Uterus (tissue), 4 donors: ENCODE data around the gene TUG1. TPM values are rescaled to one million over a fixed set of nuclear protein-coding genes. Genes with fewer than 3 reads are reported as not detected.

Source experiments
- DNase-seq, 2 donors: peaks; one replicate each; pipeline ENCODE4 v3.0.0-alpha.2; 2019 to 2020
- H3K27ac ChIP-seq, 2 donors: fragments of 200-600 bp; sonication (generic); 1 replicate in 1 of 2; 2 replicates in 1 of 2; pipeline ENCODE4 v1.5.1; 2016 to 2018
- H3K27me3 ChIP-seq, 2 donors: fragments of 200-600 bp; sonication (generic); one replicate each; pipeline ENCODE4 v1.5.1; 2018 to 2019; ENCODE audit warnings: control low read depth in 1 of 2
- H3K36me3 ChIP-seq, 2 donors: fragments of 200-600 bp; sonication (generic); one replicate each; pipeline ENCODE4 v1.5.1; 2019; ENCODE audit warnings: control low read depth in 1 of 2
- H3K4me1 ChIP-seq, 2 donors: fragments of 200-600 bp; sonication (generic); one replicate each; pipeline ENCODE4 v1.5.1; 2018 to 2019; ENCODE audit warnings: control low read depth in 1 of 2
- H3K4me3 ChIP-seq, 2 donors: fragments of 200-600 bp; sonication (generic); 1 replicate in 1 of 2; 2 replicates in 1 of 2; pipeline ENCODE4 v1.5.1; 2018 to 2019; ENCODE audit warnings: mild to moderate bottlenecking in 1 of 2
- H3K9me3 ChIP-seq, 2 donors: fragments of 200-600 bp; sonication (generic); one replicate each; pipeline ENCODE4 v1.5.1; 2019; ENCODE audit warnings: control low read depth in 1 of 2
- POLR2A ChIP-seq, 2 donors: fragments of 450-650 bp; IDR thresholded peaks; one replicate each; pipeline ENCODE4 v1.6.1; 2016; ENCODE audit warnings: antibody characterized with exemption in 2 of 2, mild to moderate bottlenecking in 1 of 2, moderate library complexity in 1 of 2
- intact Hi-C: fragments of 100-400 bp; cut with DNase I; formaldehyde crosslinking; loops from one replicate; pipeline ENCODE4 v1.15.1; 2023; ENCODE audit warnings: low total_unique reads
- total RNA-seq, 4 donors: library from RNA; depleted of rRNA in 3 of 4; stranded (reverse); fragments of >200 nt in 3 of 4; gene quantifications; one replicate each; pipeline versions ENCODE4 v1.1.0 to v1.2.4, GENCODE V29; 2014 to 2023
- TF ChIP-seq, protein P1 (sequence below), 4 experiments: fragments of 200-600 bp in 2 of 4; fragments of 450-650 bp in 2 of 4; sonication (generic) in 2 of 4; IDR thresholded peaks; one replicate each; pipeline ENCODE4 v1.5.1; 2016 to 2019; ENCODE audit warnings: antibody characterized with exemption in 4 of 4, mild to moderate bottlenecking in 2 of 4, moderate library complexity in 1 of 4
- donor health status: DM: yes; HTN: yes; CAD: no.

The TUG1 gene
- total RNA-seq, 4 donors from 2014 or later, result 61.2 to 130 (median 116) TPM

DNA sequence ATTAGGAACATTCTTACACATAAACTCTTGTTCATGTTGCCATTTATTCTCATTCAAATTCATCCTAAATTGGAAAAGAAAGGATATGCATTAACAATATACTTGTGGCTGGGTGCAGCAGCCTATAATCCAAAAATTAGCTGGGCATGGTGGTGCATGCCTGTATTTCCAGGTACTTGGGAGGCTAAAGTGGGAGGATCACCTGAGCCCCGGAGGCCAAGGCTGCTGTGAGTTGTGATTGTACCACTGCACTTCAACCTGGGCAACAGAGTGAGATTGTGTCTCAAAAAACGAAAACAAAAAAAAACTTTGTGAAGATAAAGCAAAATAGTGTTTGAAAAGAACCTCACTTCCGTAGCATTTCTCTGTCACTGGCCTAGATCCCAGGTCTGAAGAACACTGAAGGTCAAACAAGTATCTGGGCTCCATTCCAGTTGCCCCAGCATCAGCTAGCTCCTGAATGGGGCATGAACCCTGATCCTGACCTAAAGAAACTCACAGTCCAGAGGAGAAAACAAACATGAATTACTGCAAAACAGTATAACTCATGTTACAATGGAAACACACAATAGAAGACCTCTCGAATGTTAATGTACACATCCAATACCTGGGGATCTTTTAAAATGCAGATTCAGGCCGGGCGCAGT is 32.2 kb downstream of the TUG1 start:
- DNase-seq, result no peak
- Histone ChIP-seq H3K27ac (no peak overlapping the region), H3K4me3 (no peak overlapping the region), H3K4me1 (no peaks in the 10 kb centered on the region), H3K9me3 (peaks cover 0 to 10% of the 10 kb centered on the region in 2 donors), H3K27me3 (no peaks in the 10 kb centered on the region), H3K36me3 (no peaks in the 10 kb centered on the region)
- intact Hi-C loops, result no loop called here
- TF ChIP-seq, protein P1, sequence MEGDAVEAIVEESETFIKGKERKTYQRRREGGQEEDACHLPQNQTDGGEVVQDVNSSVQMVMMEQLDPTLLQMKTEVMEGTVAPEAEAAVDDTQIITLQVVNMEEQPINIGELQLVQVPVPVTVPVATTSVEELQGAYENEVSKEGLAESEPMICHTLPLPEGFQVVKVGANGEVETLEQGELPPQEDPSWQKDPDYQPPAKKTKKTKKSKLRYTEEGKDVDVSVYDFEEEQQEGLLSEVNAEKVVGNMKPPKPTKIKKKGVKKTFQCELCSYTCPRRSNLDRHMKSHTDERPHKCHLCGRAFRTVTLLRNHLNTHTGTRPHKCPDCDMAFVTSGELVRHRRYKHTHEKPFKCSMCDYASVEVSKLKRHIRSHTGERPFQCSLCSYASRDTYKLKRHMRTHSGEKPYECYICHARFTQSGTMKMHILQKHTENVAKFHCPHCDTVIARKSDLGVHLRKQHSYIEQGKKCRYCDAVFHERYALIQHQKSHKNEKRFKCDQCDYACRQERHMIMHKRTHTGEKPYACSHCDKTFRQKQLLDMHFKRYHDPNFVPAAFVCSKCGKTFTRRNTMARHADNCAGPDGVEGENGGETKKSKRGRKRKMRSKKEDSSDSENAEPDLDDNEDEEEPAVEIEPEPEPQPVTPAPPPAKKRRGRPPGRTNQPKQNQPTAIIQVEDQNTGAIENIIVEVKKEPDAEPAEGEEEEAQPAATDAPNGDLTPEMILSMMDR (IDR thresholded peaks at IDR 0.05), result no peak
- TF ChIP-seq POLR2A (IDR thresholded peaks at IDR 0.05), result no peak

DNA sequence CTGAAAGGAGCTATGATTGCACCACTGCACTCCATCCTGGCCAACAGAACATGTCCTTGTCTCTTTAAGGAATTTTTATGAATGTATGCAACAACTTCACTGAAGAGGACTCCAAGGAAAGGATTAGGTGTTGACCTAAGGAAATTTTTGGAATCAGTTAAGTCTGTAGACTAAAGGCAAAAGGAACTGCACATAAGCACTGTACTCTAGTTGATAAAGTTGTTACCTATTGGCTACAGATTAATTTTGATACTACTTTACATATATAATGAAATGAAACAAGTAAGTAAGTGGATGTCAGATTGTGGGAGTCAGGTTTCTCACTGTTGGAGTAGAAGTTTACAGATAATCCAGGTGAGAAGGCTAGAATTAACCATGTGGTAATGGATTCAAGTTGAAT is 36.5 kb downstream of the TUG1 start:
- H3K4me3 ChIP-seq, result no peak overlapping the region
- no peaks in the 10 kb centered on the region for H3K27me3 ChIP-seq
- no peak overlapping the region for H3K27ac ChIP-seq
- peaks cover 0 to 10% of the 10 kb centered on the region in 2 donors for H3K9me3 ChIP-seq
- no peaks in the 10 kb centered on the region for H3K4me1 ChIP-seq
- DNase-seq, result no peak
- intact Hi-C loops, result no loop called here
- no peaks in the 10 kb centered on the region for H3K36me3 ChIP-seq
- TF ChIP-seq, protein P1 (IDR thresholded peaks at IDR 0.05), result no peak
- no peak for TF ChIP-seq POLR2A (IDR thresholded peaks at IDR 0.05)

DNA sequence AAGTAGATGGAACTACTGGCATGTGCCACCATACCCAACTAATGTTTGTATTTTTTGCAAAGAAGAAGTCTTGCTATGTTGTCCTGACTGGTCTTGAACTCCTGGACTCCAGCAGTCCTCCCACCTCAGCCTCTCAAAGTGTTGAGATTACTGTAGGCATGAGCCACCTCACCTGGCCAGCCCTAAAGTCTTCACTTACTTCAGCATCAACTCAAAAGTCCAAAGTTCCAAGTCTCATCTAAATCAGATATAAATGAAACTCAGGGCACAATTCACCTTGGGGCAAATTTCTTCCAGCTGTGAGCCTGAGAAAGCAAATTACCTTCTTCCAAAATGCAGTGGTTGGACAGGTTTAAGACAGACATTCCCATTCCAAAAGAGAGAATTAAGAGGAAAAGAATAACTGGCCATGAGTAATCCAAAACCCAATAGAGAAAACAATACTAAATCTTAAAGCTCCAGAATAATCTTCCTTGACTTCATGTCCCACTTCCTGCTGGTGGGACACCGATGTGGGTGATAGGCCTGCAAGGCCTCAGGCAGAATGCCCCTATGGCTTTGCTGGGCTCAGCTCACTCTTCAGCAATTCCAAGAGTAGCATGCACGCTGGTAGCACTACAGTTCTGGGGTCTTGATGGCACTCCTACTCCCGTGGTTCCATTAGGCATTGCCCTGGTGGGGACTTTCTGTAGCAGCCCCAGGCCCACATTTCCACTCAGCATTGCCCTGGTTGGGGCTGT is 50.3 kb downstream of the TUG1 start:
- H3K9me3 ChIP-seq, result no peaks in the 10 kb centered on the region
- no peaks in the 10 kb centered on the region for H3K27me3 ChIP-seq
- DNase-seq, result no peak
- H3K4me3 ChIP-seq, result no peak overlapping the region
- no peaks in the 10 kb centered on the region for H3K4me1 ChIP-seq
- no peak overlapping the region for H3K27ac ChIP-seq
- H3K36me3 ChIP-seq, result no peaks in the 10 kb centered on the region
- intact Hi-C loops, result no loop called here
- TF ChIP-seq, protein P1 (IDR thresholded peaks at IDR 0.05), result no peak
- no peak for TF ChIP-seq POLR2A (IDR thresholded peaks at IDR 0.05)

DNA sequence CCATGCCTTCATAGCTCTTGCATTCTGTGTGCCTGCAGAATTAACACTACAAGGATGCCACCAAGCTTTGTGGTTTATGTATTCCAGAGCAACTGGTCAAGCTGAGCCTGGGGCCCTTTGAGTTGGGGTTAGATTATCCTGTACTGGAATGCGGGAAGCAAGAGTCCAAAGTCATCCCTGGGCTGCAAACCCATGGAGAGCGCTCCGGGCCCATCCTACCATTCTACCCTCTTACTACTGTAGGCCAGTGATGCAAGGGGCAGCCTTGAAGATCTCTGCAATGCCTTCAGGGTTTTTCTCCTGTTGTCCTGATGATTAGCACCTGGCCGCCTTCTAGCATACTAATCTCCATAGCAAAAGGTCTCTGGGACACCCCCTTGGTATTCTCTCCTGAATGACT is 51.3 kb downstream of the TUG1 start:
- H3K36me3 ChIP-seq, result no peaks in the 10 kb centered on the region
- intact Hi-C loops, result no loop called here
- no peak overlapping the region for H3K27ac ChIP-seq
- TF ChIP-seq, protein P1 (IDR thresholded peaks at IDR 0.05), result no peak
- no peak for TF ChIP-seq POLR2A (IDR thresholded peaks at IDR 0.05)
- no peak for DNase-seq
- no peaks in the 10 kb centered on the region for H3K9me3 ChIP-seq
- no peak overlapping the region for H3K4me3 ChIP-seq
- no peaks in the 10 kb centered on the region for H3K4me1 ChIP-seq
- H3K27me3 ChIP-seq, result no peaks in the 10 kb centered on the region

DNA sequence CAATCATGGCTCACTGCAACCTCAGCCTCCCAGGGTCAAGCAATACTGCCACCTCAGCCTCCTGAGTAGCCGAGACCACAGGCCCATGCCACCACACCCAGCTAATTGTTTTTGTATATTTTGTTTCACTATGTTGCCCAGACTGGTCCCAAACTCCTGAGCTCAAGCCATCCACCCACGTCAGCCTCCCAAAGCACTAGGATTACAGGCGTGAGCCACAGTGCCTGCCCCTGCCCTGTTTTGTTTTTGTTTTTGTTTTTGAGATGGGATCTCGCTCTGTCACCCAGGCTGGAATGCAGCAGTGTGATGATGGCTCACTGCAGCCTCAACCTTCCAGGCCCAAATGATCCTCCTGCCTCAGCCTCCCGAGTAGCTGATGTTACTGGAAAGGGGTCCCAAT is 53.5 kb downstream of the TUG1 start:
- intact Hi-C loops, result no loop called here
- Histone ChIP-seq H3K4me1 (no peaks in the 10 kb centered on the region), H3K36me3 (no peaks in the 10 kb centered on the region), H3K9me3 (no peaks in the 10 kb centered on the region), H3K4me3 (no peak overlapping the region), H3K27ac (no peak overlapping the region), H3K27me3 (no peaks in the 10 kb centered on the region)
- DNase-seq, result no peak
- no peak for TF ChIP-seq POLR2A (IDR thresholded peaks at IDR 0.05)
- TF ChIP-seq, protein P1 (IDR thresholded peaks at IDR 0.05), result no peak
